Fibroblast of skin of abdomen (primary cell): ENCODE data around the gene TM2D3. TPM values are rescaled to one million over a fixed set of nuclear protein-coding genes. Genes with fewer than 3 reads are reported as not detected.

Source experiments
- DNase-seq: peaks from one replicate; pipeline ENCODE4 v3.0.0-alpha.2; 2013
- polyA plus RNA-seq, 2 experiments: library from polyadenylated mRNA; unstranded; fragments of 120-200 nt; gene quantifications; one replicate each; pipeline ENCODE4 v1.2.1, GENCODE V29; 2013; ENCODE audit not compliant: insufficient read length in 2 of 2

TM2D3 gene
- polyA plus RNA-seq (2013, experiment 1 of 2; ENCODE audit: insufficient read length): 38.5 TPM
- 39.0 TPM for polyA plus RNA-seq (2013, experiment 2 of 2; ENCODE audit: insufficient read length)

DNA sequence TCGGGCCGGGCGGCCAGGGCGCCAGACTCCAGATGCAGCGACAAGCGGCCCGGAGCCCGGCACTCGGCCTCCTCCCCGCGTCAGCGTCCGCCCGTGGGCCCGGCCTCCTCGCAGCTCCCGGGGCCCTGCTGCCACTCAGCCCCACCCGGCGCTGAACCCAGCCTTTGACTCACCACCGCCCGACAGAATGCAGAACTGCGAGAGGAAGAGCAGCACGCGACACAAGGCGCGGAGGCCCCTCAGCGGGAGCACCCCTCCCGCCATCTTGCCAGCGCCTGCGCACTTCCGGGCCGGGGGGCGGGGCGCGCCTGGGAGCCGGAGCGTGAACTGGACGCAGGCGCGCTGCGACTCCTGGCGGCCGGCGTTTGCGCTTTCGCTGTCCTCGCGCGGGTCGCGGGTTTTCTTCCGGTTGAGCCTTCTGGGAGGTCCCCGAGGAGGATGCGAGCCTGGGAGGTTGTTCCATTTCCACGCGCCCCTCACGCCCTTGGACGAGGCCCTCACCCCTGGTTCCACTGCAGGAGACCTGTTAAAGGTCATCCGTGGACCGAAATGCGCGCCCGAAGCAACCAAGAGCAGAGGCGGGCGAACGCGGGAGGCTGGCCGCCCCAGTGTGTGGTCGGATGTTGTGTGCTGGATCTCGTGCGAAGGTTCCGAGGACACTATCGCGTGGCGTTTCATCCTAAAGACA is at the start of gene TM2D3:
TSS of gene TM2D3 (minus strand) at position 284 of the 688 bp plus-strand sequence. CDS start at position 264, 20 bp downstream.
- peak; percentile 90 for DNase-seq

DNA sequence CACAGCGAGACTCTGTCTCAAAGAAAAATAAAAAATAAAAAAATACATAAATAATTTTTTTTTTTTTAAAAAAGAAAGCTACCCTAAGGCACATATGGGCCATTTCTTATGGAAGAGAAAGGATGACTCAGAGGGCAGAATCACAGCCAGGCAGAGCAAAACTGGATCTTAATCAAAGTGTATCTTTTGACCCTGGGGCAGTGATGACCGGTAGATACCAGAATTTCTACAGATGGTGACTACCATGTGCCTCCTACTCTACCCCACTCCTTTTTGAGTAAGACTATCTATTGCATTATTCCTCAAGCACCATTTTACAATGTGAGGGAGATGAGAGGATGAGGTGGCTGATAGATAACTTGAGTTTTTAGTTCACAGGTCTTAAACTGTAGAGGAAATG is 46.1 kb upstream of the TM2D3 start:
- DNase-seq: no peak

- DNase-seq: no peak
These were observed 45.3 kb upstream of the TM2D3 start for GRCh38 chr15:101697488-101697887.

DNA sequence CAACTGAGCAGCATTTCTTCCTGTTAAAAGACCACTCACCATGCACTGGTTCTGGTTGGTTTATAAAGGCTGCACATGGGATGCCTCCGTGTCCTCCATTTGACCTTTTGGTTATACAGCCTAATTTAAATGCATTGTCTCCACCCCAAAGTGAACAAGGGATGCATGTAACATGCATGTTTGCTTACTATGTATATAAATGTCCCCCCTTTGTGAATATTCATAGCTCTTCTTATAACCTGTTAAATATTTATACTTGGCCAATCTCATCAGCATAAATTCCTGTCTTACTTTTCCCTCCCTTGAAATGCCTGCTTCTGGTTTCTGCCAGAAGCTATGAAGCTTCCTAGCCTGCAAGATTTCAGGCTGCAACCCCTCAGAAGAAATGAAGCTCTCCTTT is 44.6 kb upstream of the TM2D3 start:
- no peak for DNase-seq

GRCh38 chr15:101694261-101694660 is 42.1 kb upstream of the TM2D3 start:
- DNase-seq: no peak

- DNase-seq: no peak
These were observed 40.8 kb upstream of the TM2D3 start for GRCh38 chr15:101692801-101693598.

- DNase-seq: peak; percentile 31
These were observed 37.7 kb upstream of the TM2D3 start for GRCh38 chr15:101689901-101690300.

DNA sequence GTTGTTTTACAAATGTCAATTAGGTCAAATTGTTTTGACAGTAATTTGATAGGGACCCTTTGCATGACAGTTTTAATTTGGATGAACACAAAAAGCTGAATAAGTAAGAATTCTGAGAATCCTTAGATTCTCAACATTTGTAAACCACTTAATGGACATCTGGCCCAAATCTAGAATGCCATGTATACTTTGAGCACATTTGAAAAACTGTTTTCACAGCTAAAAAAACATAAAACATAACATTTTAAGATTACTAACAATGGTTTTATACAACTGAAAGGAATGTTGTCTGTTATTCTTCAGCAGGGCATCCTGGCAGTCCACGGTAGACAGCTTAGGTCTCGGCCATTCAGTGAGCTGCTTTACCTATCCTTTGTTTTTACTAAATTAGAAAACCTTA is 34.5 kb upstream of the TM2D3 start:
- DNase-seq: no peak

DNA sequence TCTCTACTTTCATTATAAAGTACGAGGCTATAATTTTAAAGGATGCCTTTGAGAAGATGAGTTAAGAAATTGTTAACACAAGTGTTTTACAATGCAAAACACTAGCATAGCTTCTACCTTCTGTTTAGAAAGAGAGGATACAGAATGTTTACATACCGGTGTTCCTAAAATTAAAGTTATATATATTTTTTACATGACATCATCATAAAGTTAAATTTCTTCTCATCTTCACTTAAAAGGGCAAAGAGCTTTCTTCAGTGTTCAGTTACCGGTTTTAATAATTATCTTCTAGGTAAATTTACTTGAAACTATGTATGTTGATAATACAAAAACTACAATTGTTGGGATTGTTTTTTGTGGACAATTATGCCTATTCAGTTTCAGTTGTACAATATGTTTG is 32.7 kb upstream of the TM2D3 start:
- DNase-seq: no peak

DNA sequence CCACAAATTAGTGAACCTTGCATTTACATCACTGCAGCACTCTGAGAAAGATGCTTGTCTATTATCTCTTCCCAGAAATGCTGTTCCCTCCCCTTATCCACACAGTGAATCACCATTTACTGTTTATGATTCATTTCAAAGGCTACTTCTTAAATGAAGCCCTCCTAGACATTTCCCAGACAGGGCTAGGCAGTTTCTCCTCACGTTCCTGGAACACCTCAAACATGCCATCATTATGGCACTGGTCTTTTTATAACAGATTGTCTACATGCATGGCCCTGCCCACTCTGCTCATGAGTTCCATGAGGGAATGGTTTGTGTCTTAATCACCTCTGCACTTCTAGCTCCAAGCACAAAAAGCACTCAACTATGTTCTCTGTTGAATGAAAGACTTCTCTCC is 32.2 kb upstream of the TM2D3 start:
- DNase-seq: peak; percentile 83

- DNase-seq: no peak
These were observed 27.6 kb upstream of the TM2D3 start for GRCh38 chr15:101679806-101680205.

GRCh38 chr15:101676921-101677329 is 24.7 kb upstream of the TM2D3 start:
- DNase-seq: peak; percentile 64

DNA sequence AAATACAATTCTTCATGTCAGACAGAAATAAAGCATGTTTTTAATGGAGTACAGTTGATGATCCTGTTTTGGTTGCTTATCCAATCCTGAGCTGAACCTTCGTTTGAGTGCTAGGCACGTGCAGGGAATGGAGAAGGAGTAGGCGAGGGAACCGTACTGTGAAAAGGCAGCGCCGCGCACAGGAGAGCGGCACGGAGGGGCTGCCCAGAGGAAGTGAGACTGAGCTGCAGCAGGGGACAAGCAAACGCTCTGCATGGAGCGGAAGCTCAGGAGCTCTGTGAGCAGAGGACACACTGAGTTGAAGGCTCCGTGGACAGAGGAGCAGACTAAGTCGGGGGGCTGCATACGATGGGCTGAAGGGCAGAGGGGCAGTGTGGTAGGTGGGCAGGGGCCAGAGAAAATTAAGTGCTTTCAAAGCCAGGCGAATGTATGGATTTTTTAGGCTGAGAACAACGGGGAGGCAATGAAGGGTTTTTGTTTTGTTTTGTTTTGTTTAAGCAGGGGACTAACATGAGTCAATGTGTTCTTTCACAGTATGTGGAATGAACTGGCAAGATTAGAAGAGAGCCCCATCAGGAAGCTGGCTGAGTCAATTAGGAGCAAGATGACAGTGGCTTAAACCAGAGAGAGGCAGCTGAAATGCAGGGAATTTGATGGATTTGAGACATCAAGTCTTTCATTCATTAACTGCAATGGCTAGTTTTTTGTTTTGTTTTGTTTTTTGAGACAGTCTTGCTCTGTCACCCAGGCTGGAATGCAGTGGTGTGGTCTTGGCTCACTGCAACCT is 23.8 kb upstream of the TM2D3 start:
- DNase-seq: peak; percentile 73

DNA sequence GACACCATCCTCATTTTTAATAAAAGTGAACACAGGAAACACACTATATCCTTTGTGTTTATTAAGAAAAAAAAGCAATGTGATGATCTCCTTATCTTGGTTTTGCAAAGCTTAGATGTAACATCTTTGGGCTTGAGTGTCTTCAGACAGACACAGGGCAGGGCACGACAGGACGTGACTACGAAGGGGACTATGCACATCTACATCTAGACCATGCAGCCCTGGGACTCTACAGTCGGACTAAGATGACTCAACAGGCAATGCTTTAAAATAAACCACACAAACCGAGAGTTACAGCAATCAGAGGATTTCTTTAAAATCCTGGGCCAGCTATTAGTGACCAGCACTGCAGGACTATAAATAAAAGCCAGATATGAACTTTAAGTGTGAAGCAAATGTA is 22.8 kb upstream of the TM2D3 start:
- DNase-seq: peak; percentile 88

GRCh38 chr15:101672298-101672697 is 20.1 kb upstream of the TM2D3 start:
- DNase-seq: no peak

- DNase-seq: no peak
These were observed 17.6 kb upstream of the TM2D3 start for GRCh38 chr15:101669744-101670143.

- DNase-seq: no peak
These were observed 15.7 kb upstream of the TM2D3 start for GRCh38 chr15:101667881-101668280.

- no peak for DNase-seq
These were observed 12.2 kb upstream of the TM2D3 start for GRCh38 chr15:101664303-101664913.

- no peak for DNase-seq
These were observed 10.0 kb upstream of the TM2D3 start for GRCh38 chr15:101662203-101662602.

GRCh38 chr15:101660005-101660404 is 7.8 kb upstream of the TM2D3 start:
- DNase-seq: no peak

DNA sequence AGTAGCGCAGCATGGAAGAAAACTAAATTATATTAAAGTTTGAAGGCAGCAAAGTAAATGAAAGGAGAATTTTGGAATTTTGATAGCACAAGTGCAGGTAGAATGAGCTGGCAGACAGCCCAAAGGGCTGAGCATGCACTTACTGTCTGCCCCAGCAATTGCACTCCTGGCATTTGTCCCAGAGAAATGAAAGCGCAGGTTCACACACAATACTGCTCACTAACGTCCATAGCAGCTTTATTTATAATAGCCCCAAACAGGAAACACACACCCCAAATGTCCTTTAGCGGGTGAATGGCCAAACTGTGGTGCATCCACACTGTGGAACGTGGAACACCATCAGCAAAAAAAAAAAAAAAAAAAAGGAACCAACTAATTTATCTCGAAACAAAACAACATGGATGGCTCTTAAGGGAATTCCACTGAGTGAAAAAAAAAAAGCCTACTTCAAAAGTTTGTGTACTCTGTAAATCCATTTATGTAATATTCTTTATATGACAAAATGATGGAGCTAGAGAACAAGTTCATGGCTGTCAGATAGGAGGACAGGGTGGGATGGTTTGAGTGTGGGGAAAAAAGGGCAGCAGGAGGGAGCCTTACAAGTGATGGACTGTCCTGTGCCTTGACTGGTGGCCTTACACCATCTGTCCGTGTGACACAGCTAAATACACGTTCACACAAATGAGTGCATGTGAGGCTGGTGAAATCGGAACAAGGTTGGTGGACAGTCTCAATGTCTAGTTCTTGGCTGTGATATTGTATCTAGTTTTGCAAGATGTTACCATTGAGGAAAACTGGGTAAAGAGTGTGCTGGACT is 6.0 kb upstream of the TM2D3 start:
- no peak for DNase-seq

GRCh38 chr15:101657171-101657570 is 5.0 kb upstream of the TM2D3 start:
- no peak for DNase-seq
